Measurements from ENCODE around the gene CDC42EP1. TPM values are rescaled to one million over a fixed set of nuclear protein-coding genes. Genes with fewer than 3 reads are reported as not detected.

The CDC42EP1 gene
- total RNA-seq, 1 donor, result 35.5 TPM

DNA sequence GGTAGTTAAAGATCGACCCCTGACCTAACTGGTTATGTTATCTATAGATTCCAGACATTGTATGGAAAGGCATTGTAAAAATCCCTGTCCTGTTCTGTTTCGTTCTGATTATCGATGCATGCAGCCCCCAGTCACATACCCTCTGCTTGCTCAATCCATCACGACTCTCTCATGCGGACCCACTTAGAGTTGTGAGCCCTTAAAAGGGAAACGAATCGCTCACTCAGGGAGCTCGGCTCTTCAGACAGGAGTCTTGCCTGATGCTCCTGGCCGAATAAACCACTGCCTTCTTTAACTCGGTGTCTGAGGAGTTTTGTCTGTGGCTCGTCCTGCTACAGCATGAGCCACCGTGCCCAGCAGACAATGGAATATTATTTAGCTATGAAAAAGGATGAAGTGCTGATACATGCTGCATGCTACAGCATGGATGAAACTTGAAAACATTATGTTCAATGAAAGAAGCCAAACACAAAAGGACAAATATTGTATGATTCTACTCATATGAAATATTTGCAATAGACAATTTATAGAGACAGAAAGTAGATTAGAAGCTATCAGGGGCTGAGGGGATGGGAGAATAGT lies 31.6 kb downstream of the CDC42EP1 start:
- Histone ChIP-seq H3K27ac (ENCODE audit: low read depth, low read length) (no peak overlapping the region), H3K9me3 (ENCODE audit: low read depth, low read length) (no peaks in the 10 kb centered on the region), H3K4me3 (ENCODE audit: insufficient read depth, low read length) (peak overlapping the region; percentile 24), H3K4me2 (ENCODE audit: insufficient read depth, low read length) (peak overlapping the region; percentile 62), H2AFZ (ENCODE audit: low read length) (no peak overlapping the region), H3K36me3 (ENCODE audit: insufficient read depth, low read length) (no peaks in the 10 kb centered on the region), H3K27me3 (ENCODE audit: insufficient read depth, low read length) (peaks cover 6% of the 10 kb centered on the region), H3K4me1 (ENCODE audit: insufficient read depth, low read length) (peaks cover 3% of the 10 kb centered on the region), H4K20me1 (ENCODE audit: insufficient read depth, low read length) (no peaks in the 10 kb centered on the region), H3K79me2 (ENCODE audit: insufficient read depth, low read length) (no peaks in the 10 kb centered on the region)
- DNase-seq (ENCODE audit: insufficient read length, low spot score, missing footprints), result no peak
- TF ChIP-seq, protein P1, sequence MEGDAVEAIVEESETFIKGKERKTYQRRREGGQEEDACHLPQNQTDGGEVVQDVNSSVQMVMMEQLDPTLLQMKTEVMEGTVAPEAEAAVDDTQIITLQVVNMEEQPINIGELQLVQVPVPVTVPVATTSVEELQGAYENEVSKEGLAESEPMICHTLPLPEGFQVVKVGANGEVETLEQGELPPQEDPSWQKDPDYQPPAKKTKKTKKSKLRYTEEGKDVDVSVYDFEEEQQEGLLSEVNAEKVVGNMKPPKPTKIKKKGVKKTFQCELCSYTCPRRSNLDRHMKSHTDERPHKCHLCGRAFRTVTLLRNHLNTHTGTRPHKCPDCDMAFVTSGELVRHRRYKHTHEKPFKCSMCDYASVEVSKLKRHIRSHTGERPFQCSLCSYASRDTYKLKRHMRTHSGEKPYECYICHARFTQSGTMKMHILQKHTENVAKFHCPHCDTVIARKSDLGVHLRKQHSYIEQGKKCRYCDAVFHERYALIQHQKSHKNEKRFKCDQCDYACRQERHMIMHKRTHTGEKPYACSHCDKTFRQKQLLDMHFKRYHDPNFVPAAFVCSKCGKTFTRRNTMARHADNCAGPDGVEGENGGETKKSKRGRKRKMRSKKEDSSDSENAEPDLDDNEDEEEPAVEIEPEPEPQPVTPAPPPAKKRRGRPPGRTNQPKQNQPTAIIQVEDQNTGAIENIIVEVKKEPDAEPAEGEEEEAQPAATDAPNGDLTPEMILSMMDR (IDR thresholded peaks at IDR 0.05; ENCODE audit: extremely low read depth, low read depth, low read length), result no peak

DNA sequence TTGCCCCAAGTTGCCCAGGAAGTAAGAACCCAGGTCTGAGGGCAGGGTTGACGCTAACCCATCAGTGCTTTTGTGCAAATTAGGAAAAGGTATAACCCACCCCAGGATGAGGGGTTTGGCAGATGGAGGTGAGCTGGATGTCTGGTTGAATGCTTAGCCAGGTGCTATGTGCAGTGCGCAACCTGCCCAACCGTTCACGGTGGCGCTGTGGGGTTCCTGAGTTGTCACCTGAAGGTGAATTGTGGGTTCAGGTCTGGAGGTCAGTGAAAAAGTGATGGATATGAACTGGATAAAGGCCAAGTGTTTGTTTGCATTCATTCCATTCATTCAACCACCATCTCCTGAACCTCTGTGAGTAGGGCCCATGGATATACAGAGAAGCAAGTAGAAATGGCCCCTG lies 34.0 kb downstream of the CDC42EP1 start:
- H3K79me2 ChIP-seq (ENCODE audit: insufficient read depth, low read length), result no peaks in the 10 kb centered on the region
- H3K4me2 ChIP-seq (ENCODE audit: insufficient read depth, low read length), result no peak overlapping the region
- H3K36me3 ChIP-seq (ENCODE audit: insufficient read depth, low read length), result no peaks in the 10 kb centered on the region
- H4K20me1 ChIP-seq (ENCODE audit: insufficient read depth, low read length), result no peaks in the 10 kb centered on the region
- no peak overlapping the region for H3K27ac ChIP-seq (ENCODE audit: low read depth, low read length)
- no peak overlapping the region for H2AFZ ChIP-seq (ENCODE audit: low read length)
- TF ChIP-seq, protein P1 (IDR thresholded peaks at IDR 0.05; ENCODE audit: extremely low read depth, low read depth, low read length), result no peak
- H3K9me3 ChIP-seq (ENCODE audit: low read depth, low read length), result no peaks in the 10 kb centered on the region
- peaks cover 3% of the 10 kb centered on the region for H3K4me1 ChIP-seq (ENCODE audit: insufficient read depth, low read length)
- H3K4me3 ChIP-seq (ENCODE audit: insufficient read depth, low read length), result no peak overlapping the region
- no peaks in the 10 kb centered on the region for H3K27me3 ChIP-seq (ENCODE audit: insufficient read depth, low read length)
- DNase-seq (ENCODE audit: insufficient read length, low spot score, missing footprints), result peak; percentile 29

- TF ChIP-seq, protein P1 (IDR thresholded peaks at IDR 0.05; ENCODE audit: extremely low read depth, low read depth, low read length), result no peak
- H3K36me3 ChIP-seq (ENCODE audit: insufficient read depth, low read length), result no peaks in the 10 kb centered on the region
- H3K27me3 ChIP-seq (ENCODE audit: insufficient read depth, low read length), result peaks cover 7% of the 10 kb centered on the region
- H4K20me1 ChIP-seq (ENCODE audit: insufficient read depth, low read length), result no peaks in the 10 kb centered on the region
- H3K27ac ChIP-seq (ENCODE audit: low read depth, low read length), result no peak overlapping the region
- peak; percentile 59 for DNase-seq (ENCODE audit: insufficient read length, low spot score, missing footprints)
- H3K9me3 ChIP-seq (ENCODE audit: low read depth, low read length), result no peaks in the 10 kb centered on the region
- no peaks in the 10 kb centered on the region for H3K79me2 ChIP-seq (ENCODE audit: insufficient read depth, low read length)
- H3K4me1 ChIP-seq (ENCODE audit: insufficient read depth, low read length), result peaks cover 8% of the 10 kb centered on the region
- no peak overlapping the region for H2AFZ ChIP-seq (ENCODE audit: low read length)
- no peak overlapping the region for H3K4me3 ChIP-seq (ENCODE audit: insufficient read depth, low read length)
- no peak overlapping the region for H3K4me2 ChIP-seq (ENCODE audit: insufficient read depth, low read length)
Measured at GRCh38 chr22:37599153-37599552, 38.9 kb downstream of the CDC42EP1 start.

GRCh38 chr22:37601203-37601539 lies 40.9 kb downstream of the CDC42EP1 start:
- Histone ChIP-seq H3K4me3 (ENCODE audit: insufficient read depth, low read length) (peak overlapping the region; percentile 10), H3K27ac (ENCODE audit: low read depth, low read length) (no peak overlapping the region), H3K9me3 (ENCODE audit: low read depth, low read length) (no peaks in the 10 kb centered on the region), H3K4me1 (ENCODE audit: insufficient read depth, low read length) (peaks cover 8% of the 10 kb centered on the region), H3K79me2 (ENCODE audit: insufficient read depth, low read length) (no peaks in the 10 kb centered on the region), H3K36me3 (ENCODE audit: insufficient read depth, low read length) (no peaks in the 10 kb centered on the region), H3K4me2 (ENCODE audit: insufficient read depth, low read length) (peak overlapping the region; percentile 56), H4K20me1 (ENCODE audit: insufficient read depth, low read length) (no peaks in the 10 kb centered on the region), H2AFZ (ENCODE audit: low read length) (no peak overlapping the region), H3K27me3 (ENCODE audit: insufficient read depth, low read length) (peaks cover 19% of the 10 kb centered on the region)
- DNase-seq (ENCODE audit: insufficient read length, low spot score, missing footprints), result peak; percentile 45
- TF ChIP-seq, protein P1 (IDR thresholded peaks at IDR 0.05; ENCODE audit: extremely low read depth, low read depth, low read length), result no peak
